Measurements from ENCODE around the gene RANBP9. TPM values are rescaled to one million over a fixed set of nuclear protein-coding genes. Genes with fewer than 3 reads are reported as not detected.

The RANBP9 gene
- total and polyA plus RNA-seq, 2 of the 13 experiments (the other 11 are each of a cell fraction or from before 2014, with no cell fraction given), result 26.6 to 30.6 TPM

- TF ChIP-seq RORA (CRISPR knock-in tag; IDR thresholded peaks at IDR 0.05), result peak; percentile 93; the same call in 1 of the 2 replicates
- TF ChIP-seq RNF219 (CRISPR knock-in tag; IDR thresholded peaks at IDR 0.05), result peak; percentile 88; the same call in 1 of the 2 replicates
- peak; percentile 77 for TF ChIP-seq POGZ (CRISPR knock-in tag; IDR thresholded peaks at IDR 0.05)
- TF ChIP-seq ZBTB33 (CRISPR knock-in tag; IDR thresholded peaks at IDR 0.05), result peak; percentile 60
- TF ChIP-seq ZSCAN21 (CRISPR knock-in tag; IDR thresholded peaks at IDR 0.05; ENCODE audit: borderline replicate concordance), result no peak; the same call in 1 of the 2 replicates
- TF ChIP-seq ZNF44 (CRISPR knock-in tag; IDR thresholded peaks at IDR 0.05), result no peak
- TF ChIP-seq NONO (IDR thresholded peaks at IDR 0.05), result no peak
- TF ChIP-seq NONO (CRISPR knock-in tag; conservative IDR thresholded peaks at IDR 0.05), result peak; percentile 86
- no peak for TF ChIP-seq CENPBD1 (CRISPR knock-in tag; IDR thresholded peaks at IDR 0.05; ENCODE audit: borderline replicate concordance, low read depth)
- peak; percentile 92 for TF ChIP-seq ZEB1 (IDR thresholded peaks at IDR 0.05; ENCODE audit: insufficient replicate concordance, low read depth)
- peak; percentile 99 for TF ChIP-seq RXRB (CRISPR knock-in tag; IDR thresholded peaks at IDR 0.05; ENCODE audit: borderline replicate concordance)
- peak; percentile 89 for TF ChIP-seq PATZ1 (CRISPR knock-in tag; IDR thresholded peaks at IDR 0.05)
- TF ChIP-seq KDM2A (CRISPR knock-in tag; IDR thresholded peaks at IDR 0.05; ENCODE audit: borderline replicate concordance, low read depth), result no peak
- peak; percentile 99 for TF ChIP-seq PHF21A (CRISPR knock-in tag; IDR thresholded peaks at IDR 0.05)
- TF ChIP-seq ZNF232 (CRISPR knock-in tag; IDR thresholded peaks at IDR 0.05; ENCODE audit: borderline replicate concordance), result peak; percentile 83; the same call in 1 of the 2 replicates
- no peak for TF ChIP-seq PCBP2 (optimal IDR thresholded peaks at IDR 0.05; ENCODE audit: low read depth, low read length, poor library complexity, severe bottlenecking)
- TF ChIP-seq FOXJ3 (CRISPR knock-in tag; IDR thresholded peaks at IDR 0.05; ENCODE audit: borderline replicate concordance), result peak; percentile 99
- no peak for TF ChIP-seq ZNF770 (CRISPR knock-in tag; IDR thresholded peaks at IDR 0.05)
- TF ChIP-seq KLF9 (CRISPR knock-in tag; IDR thresholded peaks at IDR 0.05; ENCODE audit: low read depth), result peak; percentile 89
- peak; percentile 78; the same call in 1 of the 2 replicates for TF ChIP-seq ZNF431 (CRISPR knock-in tag; IDR thresholded peaks at IDR 0.05; ENCODE audit: borderline replicate concordance, low read depth)
Measured at GRCh38 chr6:13604546-13605416, 106.9 kb downstream of the RANBP9 start (continued).
